Activated T-cell treated with anti-CD3 and anti-CD28 coated beads for 1 hour (primary cell): Measurements from ENCODE around the gene PHF21A.
"Not testable (repeated sequence)": the region's sequence is repeated elsewhere in the genome, so short reads cannot be mapped to it uniquely, and the experiment has no call there.

Experiments used
- DNase-seq: peaks from one replicate; pipeline ENCODE4 v3.0.0-alpha.2; 2020; ENCODE audit warnings: low read depth

PHF21A gene

DNA sequence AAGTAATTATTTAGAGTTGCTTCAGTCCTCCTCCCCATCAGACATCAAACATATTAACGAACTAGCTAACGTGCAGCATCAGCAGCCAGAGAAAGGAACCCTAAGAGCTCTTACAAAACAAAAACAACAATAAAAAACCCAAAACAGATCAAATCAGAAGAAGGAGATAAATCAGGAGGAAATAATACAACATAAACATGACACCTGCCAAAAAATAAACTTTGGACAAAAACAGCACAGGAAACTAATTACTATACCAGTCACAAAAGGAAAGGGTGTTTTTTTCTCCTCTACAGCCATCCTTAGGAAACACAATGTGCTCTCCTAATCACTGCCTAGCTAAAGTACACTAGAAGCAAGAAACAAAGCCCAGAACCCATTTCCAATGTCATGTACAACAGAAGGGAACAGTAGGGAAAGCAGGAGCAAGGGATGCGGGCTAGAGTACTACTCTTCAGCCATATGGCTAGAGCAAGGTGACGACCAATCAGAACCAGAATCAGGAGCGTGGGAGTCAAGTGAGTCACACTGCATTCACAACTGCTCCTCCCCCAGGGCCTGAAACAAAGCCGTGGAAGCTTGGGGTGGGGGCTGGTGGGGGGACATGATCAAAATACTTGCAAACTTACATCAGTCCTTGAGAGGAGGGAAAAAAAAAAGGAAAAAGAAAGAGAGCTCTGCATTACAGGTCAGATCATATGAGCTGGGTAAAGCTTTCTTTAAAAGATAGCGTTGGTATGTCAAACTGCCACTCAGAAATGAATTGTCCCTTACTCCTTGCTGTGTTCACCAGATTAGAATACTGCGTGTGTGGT, 138.4 kb downstream of the PHF21A start:
- DNase-seq = no peak

DNA sequence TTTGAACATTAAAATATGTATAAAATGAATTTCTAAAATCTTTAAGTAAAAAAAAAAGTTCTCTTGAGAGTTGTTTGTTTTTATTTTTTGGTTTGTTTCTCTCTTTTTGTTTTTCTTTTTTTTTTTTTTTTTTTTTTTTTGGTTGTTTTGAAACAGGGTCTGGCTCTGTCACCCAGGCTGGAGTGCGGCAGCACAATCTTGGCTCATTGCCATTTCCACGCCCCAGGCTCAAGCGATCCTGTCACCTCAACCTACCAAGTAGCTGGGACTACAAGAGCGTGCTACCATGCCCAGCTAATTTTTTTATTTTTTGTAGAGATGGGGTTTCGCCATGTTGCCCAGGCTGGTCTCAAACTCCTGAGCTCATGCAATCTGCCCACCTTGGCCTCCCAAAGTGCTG, 139.4 kb downstream of the PHF21A start:
- not testable (repeated sequence) for DNase-seq

- no peak for DNase-seq
Measured at GRCh38 chr11:45974806-45975205, 146.4 kb downstream of the PHF21A start.

DNA sequence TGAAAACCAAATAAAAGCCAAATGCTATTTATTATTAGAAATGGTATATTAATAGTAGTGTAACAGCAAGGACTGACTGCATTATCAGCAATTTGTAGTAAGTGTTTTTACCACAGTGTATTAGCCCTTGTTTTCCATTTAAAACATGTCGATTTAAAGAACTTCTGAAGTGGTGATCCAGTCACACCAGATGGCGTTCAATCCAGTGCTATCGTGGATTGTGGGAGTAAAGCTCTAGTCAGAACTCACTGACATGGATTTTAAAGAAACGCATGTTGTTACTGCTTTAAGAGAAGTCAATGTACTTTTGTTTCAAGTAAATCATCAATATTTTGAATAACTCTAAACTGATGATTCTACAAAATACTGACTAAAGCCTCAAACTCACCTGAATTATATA, 147.7 kb downstream of the PHF21A start:
- no peak for DNase-seq

DNA sequence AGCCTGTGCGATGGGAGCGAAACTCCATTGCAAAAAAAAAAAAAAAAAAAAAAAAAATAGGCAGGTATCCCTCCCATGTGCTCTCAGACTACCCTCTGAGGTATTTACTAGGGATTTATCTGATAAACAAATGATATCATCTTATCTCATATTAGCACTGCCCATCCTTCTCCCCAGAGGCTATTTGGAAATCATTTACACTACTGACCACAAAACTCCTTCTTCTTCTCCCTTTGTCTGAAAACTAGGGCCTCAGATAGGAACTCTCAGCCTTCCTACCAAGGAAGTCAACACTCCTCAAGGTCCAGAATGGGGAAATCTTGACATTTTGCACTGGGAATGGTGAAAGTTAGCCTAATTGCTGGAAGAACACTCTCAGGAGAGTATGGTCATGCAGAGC, 152.4 kb downstream of the PHF21A start:
- DNase-seq = no peak

DNA sequence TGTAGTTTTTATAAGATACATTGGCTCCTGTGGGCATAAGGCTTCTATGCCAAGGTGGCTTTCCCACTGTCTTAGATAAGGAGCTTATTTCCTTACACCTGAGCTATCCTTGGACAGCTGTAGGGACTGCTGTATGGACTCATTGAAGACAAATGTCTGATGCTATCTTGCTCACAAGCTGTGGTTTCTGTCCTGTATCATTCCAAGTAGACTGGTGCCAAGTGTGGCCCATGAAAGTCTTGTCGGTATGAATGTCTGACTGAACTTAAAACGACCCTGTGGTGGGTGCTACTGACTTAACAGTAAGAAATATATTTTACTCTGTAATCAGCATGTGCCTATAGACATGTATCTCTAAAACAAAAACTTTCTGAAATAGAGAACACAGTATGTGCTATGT, 153.7 kb downstream of the PHF21A start:
- no peak for DNase-seq

GRCh38 chr11:45964911-45965389, 156.3 kb downstream of the PHF21A start:
- DNase-seq = peak; percentile 27

DNA sequence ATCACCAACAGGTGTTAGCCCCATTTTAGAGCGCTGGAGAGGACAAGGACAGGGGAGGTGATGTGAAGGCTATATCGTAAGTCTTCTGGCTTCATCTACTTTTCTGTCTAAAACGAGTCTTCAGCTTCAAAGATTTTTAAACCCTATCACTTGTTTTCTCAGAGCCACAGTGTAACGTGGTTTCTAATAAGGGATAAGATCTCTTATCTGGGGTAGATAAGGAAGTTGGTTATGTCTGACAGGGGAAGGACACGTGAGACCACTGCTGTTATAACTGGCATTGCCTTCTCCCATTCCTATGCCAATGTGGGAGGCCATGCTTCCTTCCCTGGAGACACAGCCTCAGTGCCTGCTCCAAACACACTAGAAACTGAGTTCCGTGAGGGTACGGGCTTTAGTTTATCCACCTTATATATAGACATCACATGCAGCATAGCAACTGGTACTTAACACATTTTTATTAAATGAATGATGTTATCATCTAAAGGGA, 159.5 kb downstream of the PHF21A start:
- DNase-seq = no peak

DNA sequence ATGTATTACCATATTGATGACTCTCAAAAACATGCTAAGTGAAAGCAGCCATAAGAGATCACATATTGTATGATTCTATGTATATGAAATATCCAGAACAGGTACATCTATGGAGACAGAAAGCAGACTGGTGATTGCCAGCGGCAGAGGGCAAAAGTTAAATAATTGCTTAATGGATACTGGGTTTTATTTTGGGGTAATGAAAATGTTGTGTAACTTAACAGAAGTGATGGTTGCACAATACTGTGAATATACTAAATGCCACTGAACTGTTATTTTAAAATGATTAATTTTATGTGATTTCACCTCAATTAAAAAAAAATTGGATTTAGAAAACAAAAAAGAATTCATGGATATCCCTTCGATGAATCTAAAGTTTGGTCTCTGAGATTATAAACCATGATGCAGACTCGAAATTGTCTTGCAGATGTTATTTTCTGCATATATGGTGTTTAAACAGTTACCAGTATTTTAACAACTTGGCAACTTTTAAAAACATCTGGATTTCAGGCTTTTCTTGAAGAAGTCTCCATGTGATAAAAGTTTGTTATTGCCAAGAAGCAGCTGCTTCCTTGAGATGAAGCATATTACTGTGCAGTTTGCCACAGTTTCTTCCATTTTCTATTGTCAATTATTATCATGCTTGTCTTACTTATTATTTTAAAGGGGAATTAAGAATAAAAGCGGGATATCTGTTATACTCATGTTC, 160.7 kb downstream of the PHF21A start:
- no peak for DNase-seq

GRCh38 chr11:45959851-45960250, 161.4 kb downstream of the PHF21A start:
- no peak for DNase-seq

DNA sequence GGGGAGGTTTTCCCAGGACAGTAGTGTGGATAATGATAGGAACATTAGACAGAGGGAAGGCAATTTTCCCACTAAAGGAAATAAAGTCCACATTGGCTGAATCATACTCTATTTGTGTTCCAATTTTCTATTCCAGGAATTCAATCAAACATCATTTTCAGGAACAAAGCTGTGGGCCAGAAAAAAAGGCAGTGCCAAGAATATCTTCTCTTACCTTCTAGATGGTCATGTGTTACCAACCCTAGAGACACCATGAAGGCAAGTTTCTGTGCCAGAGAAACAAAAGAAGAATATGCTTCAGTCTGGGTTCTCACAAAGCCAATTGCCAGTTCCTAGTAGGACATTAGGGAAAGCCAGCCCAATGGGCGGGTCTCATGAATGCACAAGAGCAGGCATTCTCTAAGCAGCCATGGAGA, 171.3 kb downstream of the PHF21A start:
- no peak for DNase-seq

GRCh38 chr11:45948356-45948755, 172.9 kb downstream of the PHF21A start:
- no peak for DNase-seq

DNA sequence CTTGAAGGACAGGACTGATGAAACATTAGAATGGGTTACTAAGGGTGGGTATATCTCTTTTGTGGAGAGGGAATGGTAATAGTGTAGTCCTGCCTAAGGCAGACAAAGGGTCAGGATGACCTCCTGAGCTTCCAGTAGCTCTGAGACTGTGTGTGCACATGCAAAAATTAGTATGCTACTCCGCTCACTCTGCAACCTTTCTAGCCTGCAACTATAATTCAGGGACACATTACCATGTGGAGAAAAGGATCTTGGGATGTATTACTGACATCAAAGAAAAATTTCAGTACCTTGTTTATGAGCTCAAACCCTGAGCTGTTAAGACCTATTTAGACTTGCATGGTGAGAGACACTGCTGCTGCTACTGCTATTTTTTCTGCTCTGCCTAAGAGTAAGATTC, 173.4 kb downstream of the PHF21A start:
- DNase-seq = no peak

GRCh38 chr11:45945397-45945999, 175.8 kb downstream of the PHF21A start:
- DNase-seq = no peak

- DNase-seq = no peak
Measured at GRCh38 chr11:45942381-45942780, 178.9 kb downstream of the PHF21A start.

DNA sequence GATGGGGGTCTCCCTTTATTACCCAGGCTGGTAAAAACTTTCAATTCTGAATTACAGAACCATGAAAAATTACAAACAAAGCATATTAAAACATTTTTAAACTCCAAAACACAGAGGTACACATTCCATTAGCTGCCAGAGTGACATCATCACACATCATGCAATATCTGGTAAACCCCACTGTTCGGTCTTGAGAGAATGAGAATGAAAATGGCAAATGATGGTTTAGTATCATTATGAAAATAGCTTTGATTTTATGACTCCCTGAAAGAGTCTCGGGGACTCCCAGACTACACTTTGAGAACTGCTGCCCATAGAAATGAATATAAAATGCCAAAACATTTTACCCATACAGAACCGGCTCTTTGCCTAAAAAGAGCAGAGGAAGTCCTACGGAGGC, 180.0 kb downstream of the PHF21A start:
- DNase-seq = no peak

GRCh38 chr11:45939836-45940235, 181.4 kb downstream of the PHF21A start:
- no peak for DNase-seq

DNA sequence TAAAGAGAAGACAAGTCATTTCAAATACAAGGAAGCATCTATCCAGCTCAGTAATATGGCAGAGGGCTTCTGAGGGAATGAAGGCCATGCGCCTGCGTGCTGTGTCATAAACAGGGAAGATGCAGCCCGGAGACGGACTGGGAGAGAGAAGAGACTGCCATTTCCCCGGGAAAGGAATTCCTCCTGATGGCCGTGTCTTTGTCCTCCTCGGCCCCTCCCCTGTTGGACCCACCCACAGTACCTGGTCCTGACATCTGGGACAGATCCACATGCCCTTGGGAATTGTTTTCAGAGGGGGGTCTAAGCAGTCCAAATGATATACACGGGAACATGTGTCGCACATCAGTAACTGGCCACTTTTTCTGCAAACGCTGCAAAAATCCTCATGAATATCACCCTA, 183.3 kb downstream of the PHF21A start:
- no peak for DNase-seq

DNA sequence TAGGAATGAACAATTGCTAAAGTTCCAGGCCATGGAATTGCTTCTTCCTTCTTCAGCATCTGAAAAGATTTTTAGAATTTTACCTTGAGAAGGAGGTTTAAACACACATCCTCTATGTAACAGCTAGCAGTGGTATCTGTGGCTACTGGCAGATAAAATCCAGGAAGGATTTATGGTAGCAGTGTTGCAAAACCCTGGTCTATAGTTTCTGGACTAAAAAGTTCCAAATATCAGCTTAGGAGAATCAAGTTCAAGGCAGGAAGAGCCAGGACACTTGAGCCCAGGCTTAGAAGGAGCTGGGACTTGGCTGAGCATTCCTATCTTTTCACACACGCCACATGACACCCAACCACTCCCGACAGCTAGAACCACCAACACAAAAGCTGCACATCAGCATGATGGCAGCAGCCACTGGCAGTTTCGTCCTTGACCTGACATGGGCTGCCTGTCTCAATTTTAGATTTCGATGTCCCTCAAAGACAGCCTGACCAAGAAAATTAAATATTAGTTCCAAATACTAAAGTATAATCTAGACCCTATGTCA, 184.7 kb downstream of the PHF21A start:
- DNase-seq = no peak

DNA sequence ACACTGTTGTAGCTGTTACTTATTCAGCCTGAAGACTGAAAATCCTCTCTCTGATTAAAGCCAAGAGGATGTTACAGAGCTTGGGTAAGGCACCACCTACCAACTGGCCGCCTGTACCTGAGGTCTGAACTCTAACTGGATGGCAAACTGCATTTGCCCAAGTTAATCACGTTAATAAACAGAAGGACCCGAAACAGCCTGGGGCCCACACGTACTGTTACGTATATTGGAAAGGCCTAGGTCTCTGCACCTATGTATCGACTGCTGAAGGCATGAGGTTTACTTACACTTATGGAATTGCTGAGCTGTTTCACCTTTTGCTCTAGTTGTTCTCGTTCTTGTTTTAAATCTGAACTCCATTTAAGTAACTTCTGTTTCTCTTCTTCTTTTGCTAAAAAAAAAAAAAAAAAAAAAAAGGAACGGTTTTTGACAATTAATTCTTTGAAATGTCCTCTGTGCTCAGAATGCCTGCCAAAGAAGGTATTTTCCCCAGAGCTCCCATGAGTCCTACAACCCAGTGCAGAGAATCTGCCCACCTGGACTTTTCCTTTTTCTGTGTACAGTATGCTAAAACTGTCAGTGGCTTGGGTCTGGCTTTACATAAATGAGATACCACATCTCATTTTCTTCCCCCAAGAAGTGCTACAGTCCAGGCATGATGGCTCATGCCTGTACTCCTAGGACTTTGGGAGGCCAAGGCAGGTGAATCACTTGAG, 185.7 kb downstream of the PHF21A start:
- DNase-seq = no peak

DNA sequence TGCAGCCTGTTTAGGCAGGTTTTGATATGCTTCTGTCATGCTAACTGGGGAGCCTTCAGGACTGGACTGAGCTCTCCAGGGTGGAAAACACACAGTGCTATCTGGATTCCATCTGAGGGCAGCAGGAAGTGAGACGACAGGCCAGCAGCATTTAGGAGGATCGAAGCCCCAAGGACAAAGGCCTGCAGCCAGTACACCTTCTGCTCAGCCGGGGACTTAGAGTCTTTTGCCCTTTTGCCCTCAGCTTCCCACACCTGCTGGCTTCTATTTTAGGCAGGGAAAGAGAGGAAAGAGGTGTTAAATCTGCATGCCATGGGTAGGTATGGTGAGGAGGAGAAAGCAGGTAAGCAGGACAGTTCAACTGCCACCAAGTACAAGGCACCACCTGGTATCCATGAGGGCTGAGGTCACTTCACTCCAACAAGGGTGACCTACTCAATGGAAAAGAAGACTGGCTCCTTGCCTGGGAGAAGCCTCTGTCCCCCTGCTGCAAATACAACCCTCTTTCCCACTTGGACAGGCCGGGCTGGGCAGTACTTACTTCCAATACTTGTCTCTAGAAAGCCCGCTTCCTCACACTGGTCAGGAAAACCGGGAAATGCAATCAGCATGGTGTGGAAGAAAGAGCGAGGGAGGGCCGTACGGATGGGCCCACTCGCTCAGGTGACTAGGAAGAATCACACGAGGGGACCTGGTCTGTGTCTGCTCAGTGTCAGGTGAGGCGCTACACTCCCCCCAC, 186.5 kb downstream of the PHF21A start:
- DNase-seq = no peak
